GM12873 (cell line): Measurements from ENCODE around the gene INTS15.
A peak's percentile ranks its signal among the peaks of the same experiment; 100 is the strongest.

Source experiments
- TF ChIP-seq, protein P1 (sequence below): IDR thresholded peaks from 2 replicates; pipeline ENCODE4 v1.5.1; 2012; ENCODE audit warnings: low read depth, mild to moderate bottlenecking, moderate library complexity, low read length, control low read depth; ENCODE audit not compliant: insufficient read depth; ENCODE audit errors: missing control alignments

Gene INTS15

GRCh38 chr7:6637544-6638229 lies 47.9 kb downstream of the INTS15 start:
- TF ChIP-seq, protein P1, sequence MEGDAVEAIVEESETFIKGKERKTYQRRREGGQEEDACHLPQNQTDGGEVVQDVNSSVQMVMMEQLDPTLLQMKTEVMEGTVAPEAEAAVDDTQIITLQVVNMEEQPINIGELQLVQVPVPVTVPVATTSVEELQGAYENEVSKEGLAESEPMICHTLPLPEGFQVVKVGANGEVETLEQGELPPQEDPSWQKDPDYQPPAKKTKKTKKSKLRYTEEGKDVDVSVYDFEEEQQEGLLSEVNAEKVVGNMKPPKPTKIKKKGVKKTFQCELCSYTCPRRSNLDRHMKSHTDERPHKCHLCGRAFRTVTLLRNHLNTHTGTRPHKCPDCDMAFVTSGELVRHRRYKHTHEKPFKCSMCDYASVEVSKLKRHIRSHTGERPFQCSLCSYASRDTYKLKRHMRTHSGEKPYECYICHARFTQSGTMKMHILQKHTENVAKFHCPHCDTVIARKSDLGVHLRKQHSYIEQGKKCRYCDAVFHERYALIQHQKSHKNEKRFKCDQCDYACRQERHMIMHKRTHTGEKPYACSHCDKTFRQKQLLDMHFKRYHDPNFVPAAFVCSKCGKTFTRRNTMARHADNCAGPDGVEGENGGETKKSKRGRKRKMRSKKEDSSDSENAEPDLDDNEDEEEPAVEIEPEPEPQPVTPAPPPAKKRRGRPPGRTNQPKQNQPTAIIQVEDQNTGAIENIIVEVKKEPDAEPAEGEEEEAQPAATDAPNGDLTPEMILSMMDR, result peak; percentile 64

GRCh38 chr7:6639032-6639431 lies 49.2 kb downstream of the INTS15 start:
- TF ChIP-seq, protein P1, result no peak

DNA sequence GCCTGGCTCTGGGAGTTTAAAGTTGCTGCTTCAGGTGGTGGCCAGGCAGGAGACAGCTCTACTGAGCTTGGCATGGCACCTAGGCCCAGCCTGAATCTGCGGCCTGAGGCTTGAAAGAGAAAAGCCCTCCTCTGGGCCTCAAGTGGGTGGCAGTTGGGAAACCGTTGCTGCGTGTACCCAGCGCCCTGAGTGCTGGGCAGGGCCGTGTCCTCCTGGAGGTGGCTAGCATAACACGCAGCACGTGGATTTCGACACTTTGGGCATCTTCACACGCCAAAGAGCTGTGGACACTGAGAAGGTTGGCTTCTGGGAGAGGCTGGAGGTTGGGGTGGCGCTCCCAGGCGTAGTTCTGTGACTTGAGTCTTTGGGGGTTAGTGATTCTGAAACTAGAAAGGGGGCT lies 49.8 kb downstream of the INTS15 start:
- TF ChIP-seq, protein P1, result no peak

- TF ChIP-seq, protein P1, result no peak
These were observed 50.5 kb downstream of the INTS15 start for GRCh38 chr7:6640246-6640721.

- TF ChIP-seq, protein P1, result no peak
These were observed 51.6 kb downstream of the INTS15 start for GRCh38 chr7:6641305-6642035.

GRCh38 chr7:6642239-6642839 lies 52.5 kb downstream of the INTS15 start:
- TF ChIP-seq, protein P1, result no peak
